Epithelial cell of proximal tubule (primary cell): ENCODE measurements around the gene CHST1. TPM values are rescaled to one million over a fixed set of nuclear protein-coding genes. Genes with fewer than 3 reads are reported as not detected.
A peak's percentile ranks its signal among the peaks of the same experiment; 100 is the strongest.

Experiments used
- DNase-seq: peaks from one replicate; pipeline ENCODE4 v3.0.0-alpha.2; 2011; ENCODE audit warnings: low read depth
- H3K4me3 ChIP-seq: 2 replicates; pipeline ENCODE4 v1.5.1; 2011; ENCODE audit warnings: low read depth, mild to moderate bottlenecking, low read length
- CTCF ChIP-seq: conservative IDR thresholded peaks from 2 replicates; pipeline ENCODE4 v1.5.1; 2012; ENCODE audit warnings: low read depth, mild to moderate bottlenecking, low read length
- total RNA-seq: library from RNA; depleted of rRNA; stranded (reverse); fragments of >200 nt; gene quantifications from 2 replicates; pipeline ENCODE4 v1.2.3, GENCODE V29; 2015

Gene CHST1
- total RNA-seq, 1 donor from 2014 or later: 1.5 TPM

- no peak for TF ChIP-seq CTCF
- H3K4me3 ChIP-seq: no peak overlapping the region
- DNase-seq: no peak
These were observed 6.2 kb downstream of the CHST1 start for GRCh38 chr11:45659031-45659817.

- DNase-seq: no peak
- no peak overlapping the region for H3K4me3 ChIP-seq
- TF ChIP-seq CTCF: no peak
These were observed 7.0 kb downstream of the CHST1 start for GRCh38 chr11:45658292-45658991.

- TF ChIP-seq CTCF: no peak
- no peak overlapping the region for H3K4me3 ChIP-seq
- no peak for DNase-seq
These were observed 7.7 kb downstream of the CHST1 start for GRCh38 chr11:45657496-45658260.

GRCh38 chr11:45655831-45656230, 9.6 kb downstream of the CHST1 start:
- no peak for TF ChIP-seq CTCF
- no peak for DNase-seq
- H3K4me3 ChIP-seq: no peak overlapping the region

- DNase-seq: no peak
- H3K4me3 ChIP-seq: no peak overlapping the region
- peak; percentile 96 for TF ChIP-seq CTCF
These were observed 10.1 kb downstream of the CHST1 start for GRCh38 chr11:45655347-45655756.

GRCh38 chr11:45655012-45655283, 10.5 kb downstream of the CHST1 start:
- no peak for TF ChIP-seq CTCF
- DNase-seq: no peak
- no peak overlapping the region for H3K4me3 ChIP-seq
